Activated CD4-positive, CD25-positive, alpha-beta regulatory T cell treated with anti-CD3 and anti-CD28 coated beads, Interleukin-2, amount 50 U/mL, for 24 hours (primary cell): ENCODE results near the gene ZNF761.
"Not testable (repeated sequence)": the region's sequence is repeated elsewhere in the genome, so short reads cannot be mapped to it uniquely, and the experiment has no call there.

ENCODE experiments used
- ATAC-seq, 2 donors: fragments of 150-1000 bp; cut with Tn5 transposase; one replicate each; pipeline ENCODE4 v1.10.0; 2021; ENCODE audit warnings: mild to moderate bottlenecking in 1 of 2, moderate library complexity in 1 of 2

The ZNF761 gene

DNA sequence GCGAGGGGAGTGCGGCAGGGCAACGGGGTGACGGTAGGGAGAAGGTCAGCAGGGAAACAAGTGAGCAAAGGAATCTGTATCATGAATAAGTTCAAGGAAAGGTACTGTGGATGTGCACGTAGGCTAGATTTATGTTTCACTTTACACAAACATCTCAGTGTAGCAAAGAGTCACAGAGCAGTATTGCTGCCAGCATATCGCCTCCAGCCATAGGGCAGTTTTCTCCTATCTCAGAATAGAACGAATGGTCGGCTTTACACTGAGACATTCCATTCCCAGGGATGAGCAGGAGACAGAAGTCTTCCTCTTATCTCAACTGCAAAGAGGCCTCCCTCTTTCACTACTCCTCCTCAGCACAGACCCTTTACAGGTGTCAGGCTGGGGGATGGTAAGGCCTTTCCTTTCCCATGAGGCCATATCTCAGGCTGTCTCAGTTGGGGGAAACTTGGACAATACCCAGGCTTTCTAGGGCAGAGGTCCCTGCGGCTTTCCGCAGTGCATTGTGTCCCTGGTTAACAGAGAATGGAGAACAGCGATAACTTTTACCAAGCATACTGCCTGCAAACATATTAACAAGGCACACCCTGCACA, 28.4 kb downstream of the ZNF761 start:
- not testable (repeated sequence) for ATAC-seq

DNA sequence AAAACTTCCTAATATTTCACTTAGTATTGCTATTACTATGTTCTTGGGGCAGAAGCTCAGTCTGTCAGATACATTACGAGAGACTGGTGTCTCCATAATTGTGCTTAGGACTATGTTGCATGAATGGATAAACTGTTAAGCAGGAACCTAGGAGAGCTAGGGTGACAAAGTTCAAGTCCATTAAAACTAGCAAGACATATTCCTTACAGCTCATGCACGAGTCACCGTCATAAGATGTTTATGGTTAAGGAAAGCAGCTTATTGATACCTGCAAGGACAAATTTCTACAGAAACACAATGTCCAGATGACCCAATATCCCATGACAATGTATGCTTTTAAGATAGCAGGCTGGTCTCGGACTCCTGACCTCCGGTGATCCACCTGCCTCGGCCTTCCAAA, 30.1 kb downstream of the ZNF761 start:
- no peak for ATAC-seq

DNA sequence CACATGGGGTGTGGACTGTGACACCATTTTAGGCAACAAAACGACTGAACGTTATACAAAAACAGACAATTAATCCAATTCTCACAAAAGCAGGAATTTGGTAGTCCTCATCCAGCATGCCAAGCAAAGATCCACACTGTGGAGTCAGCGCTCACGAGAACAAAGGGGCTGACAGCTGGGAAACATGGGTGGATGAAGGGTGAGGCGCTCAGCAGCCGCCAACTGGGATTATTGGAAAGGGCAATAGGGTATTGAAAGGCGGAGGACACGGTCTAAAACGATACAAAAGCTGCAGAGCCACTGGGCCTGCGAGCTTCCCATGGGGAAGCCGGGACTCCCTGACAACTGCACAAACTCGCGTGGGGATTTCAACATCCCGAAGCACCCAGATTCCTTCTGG, 31.1 kb downstream of the ZNF761 start:
- no peak for ATAC-seq

DNA sequence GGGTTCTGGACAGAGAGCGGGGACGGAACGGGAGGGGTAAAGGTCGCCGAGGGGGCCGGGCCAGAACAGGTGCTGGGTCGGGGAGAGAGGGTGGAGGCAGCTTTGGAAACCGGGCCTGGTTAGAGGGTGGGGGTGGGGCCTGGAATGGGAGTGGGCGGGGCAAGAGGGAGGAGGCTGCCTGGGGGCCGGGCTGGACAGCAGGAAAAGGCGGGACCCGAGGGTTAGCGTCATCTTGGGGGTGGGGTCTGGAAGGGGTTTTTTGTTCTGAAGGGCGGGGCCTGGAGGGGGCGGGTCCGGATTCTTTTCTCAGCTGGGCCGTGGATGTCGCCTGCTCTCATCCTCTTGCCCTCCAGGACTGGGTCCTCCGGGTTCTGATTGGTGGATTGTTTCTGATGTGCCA, 31.5 kb downstream of the ZNF761 start:
- no peak for ATAC-seq

DNA sequence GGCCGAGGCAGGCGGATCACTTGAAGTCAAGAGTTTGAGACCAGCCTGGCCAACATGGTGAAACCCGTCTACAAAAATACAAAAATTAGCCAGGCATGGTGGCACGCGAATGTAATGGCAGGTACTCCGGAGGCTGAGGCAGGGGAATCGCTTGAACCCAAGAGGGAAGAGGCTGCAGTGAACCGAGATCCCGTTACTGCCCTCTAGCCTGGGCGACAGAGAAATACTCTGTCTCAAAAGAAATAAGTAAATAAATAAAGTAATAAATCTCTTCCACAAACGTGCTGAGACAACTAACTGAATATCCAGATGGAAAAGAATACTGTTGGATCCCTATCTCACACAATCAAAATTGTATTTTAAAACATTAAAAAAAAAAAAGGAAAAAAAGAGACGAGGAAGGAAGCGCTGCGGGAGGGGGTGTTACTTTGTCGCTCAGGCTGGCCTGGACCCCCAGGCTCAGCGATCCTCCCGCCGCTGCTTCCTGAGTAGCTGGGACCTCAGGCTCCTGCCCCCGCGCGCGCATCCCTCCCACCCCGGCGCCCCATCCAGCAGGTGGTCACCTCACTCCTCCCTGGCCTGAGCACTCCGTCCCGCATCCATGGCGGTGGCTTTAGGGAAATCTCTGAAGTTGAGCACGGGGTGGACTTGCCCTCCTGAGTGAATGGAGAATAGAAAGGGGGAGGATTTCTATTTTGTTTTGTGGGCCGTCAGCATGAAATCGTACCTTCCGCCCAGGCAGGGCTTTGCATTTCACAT, 35.1 kb downstream of the ZNF761 start:
- ATAC-seq = peak in 1 of 2 donors; percentile 36

DNA sequence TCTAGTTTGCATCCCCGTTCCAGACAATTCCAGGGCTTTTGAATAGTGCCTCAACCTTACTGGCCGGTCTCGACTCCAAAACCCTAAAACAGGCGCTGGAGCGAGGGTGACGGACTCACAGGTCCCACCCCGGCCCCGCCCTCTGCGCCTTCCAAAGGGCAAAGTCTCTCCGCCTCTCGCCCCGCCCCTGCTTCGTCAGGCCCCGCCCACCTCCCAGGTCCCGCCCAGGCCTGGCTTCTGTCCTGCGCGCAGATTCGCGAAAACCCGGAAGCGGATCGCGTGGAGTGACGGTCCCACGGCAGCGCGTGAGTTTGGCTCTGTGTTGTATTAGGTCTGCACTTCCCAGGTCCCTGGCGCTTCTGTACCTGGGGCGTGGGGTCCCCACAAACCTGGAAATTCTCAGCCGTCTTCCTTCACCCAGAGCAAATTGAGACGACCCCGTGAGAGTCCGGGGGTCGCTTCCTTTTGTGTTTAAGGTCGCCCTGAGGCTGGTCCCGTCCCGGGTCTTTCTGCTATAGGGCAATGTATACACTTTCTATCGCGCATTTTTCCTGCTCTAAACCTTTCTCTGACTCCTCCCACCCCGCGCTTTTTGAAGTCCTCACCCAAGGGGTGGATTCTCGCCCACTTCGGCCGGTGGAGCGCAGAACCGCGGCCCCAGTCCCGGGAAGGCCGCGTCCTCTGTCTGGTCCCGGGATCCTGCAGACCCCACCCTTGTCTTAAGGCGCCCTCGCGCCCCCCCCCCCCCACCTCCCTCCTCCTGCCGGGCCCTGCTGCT, 35.9 kb downstream of the ZNF761 start, which contains the start of gene ZNF813:
Gene ZNF813, plus strand, starts transcription at position 249 of the 778 bp plus-strand sequence. CDS start 16,090 bp downstream, outside the sequence.
- ATAC-seq = peak; percentile 94 to 97

DNA sequence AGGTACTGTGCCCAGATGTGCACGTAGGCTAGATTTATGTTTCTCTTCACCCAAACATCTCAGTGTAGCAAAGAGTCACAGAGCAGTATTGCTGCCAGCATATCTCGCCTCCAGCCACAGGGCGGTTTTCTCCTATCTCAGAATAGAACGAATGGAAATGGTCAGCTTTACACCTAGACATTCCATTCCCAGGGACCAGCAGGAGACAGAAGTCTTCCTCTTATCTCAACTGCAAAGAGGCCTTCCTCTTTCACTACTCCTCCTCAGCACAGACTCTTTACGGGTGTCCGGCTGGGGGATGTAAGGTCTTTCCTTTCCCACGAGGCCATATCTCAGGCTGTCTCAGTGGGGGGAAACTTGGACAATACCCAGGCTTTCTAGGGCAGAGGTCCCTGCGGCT, 36.8 kb downstream of the ZNF761 start:
- not testable (repeated sequence) for ATAC-seq

DNA sequence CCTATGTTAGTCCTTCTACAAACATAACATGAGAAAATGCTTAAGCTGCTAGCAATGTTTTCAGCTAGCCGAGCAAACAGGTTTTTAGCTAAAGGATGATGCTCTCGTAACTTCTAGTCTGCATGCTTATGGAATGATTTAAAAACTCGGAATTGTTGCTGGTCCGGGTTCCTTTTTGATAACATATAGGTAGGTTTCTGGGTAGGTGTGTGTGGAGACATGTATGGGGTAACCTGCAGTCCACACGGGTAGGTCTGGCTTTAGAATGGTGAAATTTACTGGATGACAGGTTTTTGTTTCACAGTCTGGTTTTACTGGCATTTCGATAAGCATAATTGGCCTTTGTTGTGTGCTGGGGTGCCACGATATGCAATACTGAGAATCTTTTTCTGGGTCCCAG, 40.1 kb downstream of the ZNF761 start:
- ATAC-seq = no peak

DNA sequence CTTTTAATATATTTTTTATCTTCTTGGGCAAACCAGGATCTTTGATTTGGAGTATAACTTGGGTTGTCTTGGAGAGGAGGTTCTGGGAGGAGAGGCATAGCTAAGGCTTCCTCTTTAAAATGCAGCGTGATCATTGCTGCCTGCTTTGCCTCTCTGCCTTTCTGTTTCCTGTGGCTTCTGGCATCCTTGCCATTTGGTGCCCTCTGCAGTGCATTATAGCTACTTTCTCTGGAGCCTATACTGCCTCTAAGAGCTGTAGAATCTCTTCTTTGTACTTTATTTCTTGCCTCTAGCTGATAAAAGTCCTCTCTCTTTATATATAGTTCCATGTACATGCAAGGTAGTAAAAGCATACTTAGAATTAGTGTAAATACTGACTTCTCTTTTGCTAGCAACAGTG, 43.0 kb downstream of the ZNF761 start:
- not testable (repeated sequence) for ATAC-seq

DNA sequence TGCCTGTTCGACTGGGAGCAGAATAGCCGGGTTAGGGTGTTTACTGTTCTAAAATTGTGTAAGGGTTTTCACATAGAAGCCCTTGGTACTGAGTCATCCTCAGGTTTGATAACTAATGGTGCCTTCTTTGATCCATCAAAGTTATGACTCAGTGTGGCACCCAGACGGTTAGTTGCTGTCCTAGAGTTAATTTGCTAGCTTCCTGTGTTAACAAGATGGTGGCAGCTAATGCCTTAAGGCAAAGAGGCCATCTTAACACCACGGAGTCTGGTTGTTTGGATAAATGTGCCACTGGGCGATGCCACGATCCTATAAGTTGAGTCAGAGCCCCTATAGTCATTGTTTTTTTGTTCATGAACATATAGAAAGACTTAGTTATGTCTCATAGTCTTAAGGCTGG, 43.7 kb downstream of the ZNF761 start:
- peak; percentile 38 to 70 for ATAC-seq

DNA sequence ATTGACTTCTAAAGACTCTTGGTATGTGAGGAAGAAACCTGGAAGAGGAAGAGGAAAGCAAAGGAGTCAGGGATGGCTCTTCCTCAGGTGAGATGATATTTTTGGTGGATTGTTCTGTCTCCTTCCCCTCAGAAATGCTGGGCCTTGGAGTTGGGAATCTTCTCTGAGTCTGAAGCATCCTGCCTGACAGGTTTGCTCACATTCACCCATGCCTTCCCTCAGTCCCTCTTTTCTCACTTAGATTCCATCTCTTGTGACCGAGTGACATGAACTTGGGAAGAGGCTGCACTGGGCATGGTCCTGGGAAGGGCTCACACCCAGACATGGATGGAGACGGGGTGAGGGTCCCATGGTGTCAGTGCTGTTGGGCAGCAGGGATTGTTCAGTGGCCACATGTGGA, 52.0 kb downstream of the ZNF761 start:
- ATAC-seq = not testable (repeated sequence)

DNA sequence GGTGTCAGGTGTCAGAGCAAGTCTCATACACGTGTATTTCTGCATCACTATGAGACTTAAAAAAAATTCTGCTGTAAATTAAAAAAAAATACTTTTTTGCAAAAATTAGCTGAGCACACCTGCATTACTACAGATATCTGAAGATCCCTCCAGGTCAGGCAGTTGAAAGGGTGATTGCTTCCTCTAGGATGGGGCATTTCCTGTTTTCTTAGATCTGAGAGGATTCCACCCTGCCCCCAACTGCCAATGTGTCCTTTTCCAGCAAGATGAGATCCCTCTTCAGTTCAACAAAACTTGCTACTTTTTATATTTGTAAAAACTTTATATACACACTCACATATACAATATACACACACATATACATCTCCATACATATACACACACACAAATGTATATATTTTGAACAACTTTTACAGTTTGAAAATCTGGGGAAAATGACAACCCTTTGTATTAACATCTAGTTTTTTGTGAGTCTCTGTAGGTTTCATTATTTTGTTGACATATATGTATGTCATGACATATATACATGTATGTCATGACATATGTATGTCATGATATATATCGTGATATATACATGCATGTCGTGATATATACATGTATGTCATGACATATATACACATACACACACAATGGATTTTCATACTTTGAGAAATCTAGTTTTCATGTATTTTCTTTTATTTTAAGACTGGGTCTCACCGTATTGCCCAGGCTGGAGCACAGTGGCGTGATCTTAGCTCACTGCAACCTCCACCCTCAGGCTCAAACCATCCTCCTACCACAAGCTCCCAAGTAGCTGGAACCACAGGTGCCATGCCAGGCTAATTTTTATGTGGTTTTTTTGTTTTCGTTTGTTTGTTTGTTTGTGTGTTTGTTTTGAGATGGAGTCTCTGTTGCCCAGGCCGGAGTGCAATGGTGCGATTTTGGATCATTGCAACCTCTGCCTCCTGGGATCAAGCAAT, 53.5 kb downstream of the ZNF761 start:
- ATAC-seq = no peak

DNA sequence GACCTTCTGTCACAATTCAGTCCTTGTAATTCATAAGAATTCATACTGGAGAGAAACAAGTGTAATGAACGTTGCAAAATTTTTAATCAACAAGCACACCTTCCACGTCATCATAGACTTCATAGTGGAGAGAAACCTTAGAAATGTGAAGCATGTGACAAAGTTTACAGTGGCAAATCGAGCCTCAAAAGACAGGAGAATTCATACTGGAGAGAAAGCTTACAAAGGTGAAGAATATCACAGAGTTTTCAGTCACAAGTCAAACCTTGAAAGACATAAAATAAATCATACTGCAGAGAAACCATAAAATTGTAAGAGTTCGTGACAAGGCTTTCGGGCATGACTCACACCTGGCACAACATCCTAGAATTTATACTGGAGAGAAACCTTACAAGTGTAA, 60.4 kb downstream of the ZNF761 start:
- ATAC-seq = no peak

DNA sequence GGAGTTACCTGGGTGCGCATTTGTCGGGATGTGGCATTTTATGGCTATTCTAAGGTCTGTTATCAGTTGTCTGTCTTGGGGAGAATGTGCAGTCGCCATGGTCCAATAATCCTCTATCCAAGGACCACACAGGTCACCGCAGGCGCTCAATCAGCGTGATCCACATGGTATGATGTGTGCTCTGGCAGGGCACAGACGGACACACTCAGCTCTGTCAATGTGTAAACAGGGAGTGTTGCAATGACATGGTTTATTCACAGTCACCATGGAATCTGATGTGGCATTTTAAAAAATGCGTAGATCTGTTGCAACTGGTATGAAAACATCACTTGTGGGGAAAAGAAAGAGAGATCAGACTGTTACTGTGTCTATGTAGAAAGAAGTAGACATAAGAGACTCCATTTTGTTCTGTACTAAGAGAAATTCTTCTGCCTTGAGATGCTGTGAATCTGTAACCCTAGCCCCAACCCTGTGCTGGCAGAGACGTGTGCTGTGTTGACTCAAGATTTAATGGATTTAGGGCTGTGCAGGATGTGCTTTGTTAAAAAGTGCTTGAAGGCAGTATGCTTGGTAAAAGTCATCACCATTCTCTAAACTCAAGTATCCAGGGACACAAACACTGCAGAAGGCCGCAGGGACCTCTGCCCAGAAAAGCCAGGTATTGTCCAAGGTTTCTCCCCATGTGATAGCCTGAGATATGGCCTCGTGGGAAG, 65.7 kb downstream of the ZNF761 start:
- not testable (repeated sequence) for ATAC-seq

DNA sequence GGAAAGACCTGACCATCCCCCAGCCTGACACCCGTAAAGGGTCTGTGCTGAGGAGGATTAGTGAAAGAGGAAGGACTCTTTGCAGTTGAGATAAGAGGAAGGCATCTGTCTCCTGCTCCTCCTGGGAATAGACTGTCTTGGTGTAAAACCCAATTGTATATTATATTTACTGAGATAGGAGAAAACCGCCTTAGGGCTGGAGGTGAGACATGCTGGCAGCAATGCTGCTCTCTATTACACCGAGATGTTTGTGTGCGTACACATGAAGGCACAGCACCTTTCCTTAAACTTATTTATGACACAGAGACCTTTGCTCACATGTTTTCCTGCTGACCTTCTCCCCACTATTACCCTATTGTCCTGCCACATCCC, 66.2 kb downstream of the ZNF761 start:
- ATAC-seq = not testable (repeated sequence)

DNA sequence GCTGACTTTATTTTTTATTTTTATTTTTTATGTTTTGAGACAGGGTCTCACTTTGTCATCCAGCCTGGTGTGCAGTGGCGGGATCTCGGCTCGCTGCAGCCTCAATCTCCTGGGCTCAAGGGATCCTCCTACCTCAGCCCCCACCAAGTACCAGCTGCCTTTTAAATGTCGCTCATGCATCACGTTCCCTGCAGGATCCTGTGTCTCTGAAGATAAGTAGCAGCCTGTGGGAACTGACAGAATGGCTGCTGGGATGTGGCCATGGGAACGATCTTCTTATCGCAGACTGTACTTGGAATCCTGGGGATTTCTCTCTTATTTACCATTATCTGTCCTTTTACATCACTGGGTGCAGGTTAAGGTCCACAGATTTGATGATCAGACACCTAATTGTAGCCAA, 71.4 kb downstream of the ZNF761 start:
- ATAC-seq = not testable (repeated sequence)

DNA sequence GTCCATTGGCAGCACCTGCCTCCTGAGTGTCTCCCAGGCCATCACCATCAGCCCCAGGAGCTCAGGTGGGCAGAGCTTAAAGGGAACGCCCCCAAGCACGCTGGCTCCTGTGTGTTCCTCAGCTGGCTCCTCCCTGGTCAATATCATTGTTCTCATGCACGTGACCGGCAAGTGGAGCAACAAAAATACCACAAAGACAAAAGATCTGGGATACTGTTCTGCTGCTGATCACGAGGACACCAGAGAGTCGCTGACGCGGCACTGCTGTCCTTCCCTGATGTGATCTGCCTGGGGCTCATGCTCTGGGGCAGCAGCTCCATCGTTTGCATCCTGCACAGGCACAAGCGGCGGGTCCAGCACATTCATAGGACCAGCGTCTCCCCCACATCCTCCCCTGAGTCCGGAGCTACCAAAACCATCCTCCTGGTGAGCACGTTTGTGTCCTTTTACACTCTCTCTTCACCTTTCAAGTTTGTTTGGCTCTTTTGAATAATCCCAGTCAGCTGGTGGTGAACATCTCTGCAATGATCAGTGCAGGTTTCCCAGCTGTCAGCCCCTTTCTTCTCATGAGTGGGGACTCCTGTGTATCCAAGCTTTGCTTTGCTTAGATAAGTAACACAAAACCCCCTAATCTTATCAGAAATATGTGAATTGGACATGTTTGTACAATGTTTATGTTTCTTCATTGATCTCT, 72.0 kb downstream of the ZNF761 start:
- not testable (repeated sequence) for ATAC-seq

DNA sequence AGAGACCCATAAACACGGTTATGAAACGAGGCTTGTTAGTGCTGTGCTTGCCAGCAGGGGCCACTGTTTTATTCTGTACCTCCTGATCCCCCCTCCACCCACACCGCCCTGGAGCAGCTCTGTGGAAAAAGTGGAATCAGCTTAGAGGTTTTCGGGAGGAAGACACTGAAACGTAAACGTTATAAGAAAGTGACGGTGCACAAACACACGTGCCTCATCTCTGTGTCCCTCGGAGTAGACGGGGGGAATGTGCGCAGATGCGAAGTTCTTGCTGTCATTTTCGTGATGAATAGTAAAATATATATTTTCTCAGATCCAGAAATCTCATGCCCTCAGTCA, 72.5 kb downstream of the ZNF761 start:
- ATAC-seq = not testable (repeated sequence)

DNA sequence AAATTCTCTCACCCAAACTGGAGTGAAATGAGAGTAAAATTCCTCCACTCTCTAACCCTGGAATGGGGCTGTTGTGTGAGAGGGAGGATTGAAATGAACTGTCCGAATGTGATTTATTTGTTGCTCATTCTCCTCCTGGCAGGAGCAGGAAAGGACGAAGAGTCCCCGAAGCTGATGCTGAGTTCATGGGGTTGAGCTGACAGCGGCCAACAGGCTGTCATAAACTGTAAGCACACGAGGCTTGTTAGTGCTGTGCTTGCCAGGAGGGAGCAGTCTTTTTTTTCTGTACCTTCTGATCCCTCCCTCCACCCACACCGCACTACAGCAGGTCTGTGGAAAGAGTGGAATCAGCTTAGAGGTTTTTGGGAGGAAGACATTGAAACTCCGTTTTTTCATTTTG, 73.1 kb downstream of the ZNF761 start:
- ATAC-seq = no peak

DNA sequence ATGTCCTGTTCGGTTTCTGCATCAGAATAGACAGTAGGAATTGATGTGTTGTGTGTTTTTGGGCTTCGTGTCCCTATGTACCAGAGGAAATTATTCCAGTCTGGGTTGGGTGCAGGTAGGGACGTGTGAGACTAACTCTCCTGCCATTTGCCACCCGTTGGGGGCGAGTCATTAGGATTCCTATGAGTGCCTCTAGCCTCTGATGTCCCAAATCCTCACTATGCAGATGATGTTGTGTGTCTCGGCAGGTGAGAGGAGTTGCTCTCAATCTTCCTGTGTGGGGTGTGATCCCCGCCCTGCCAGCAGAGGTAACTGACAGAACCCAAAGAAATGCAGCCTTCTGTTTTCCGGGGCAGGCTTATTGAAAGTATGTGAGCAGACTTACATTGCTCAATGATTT, 74.9 kb downstream of the ZNF761 start:
- ATAC-seq = no peak
